Ishikawa (cell line): ENCODE measurements around the gene THSD7A.

Experiments
- CEBPB ChIP-seq: IDR thresholded peaks from 2 replicates; pipeline ENCODE4 v1.6.1; 2012
- CREB1 ChIP-seq: IDR thresholded peaks from 2 replicates; pipeline ENCODE4 v1.6.1; 2012; ENCODE audit warnings: low read depth
- EGR1 ChIP-seq: IDR thresholded peaks from 2 replicates; pipeline ENCODE4 v1.6.1; 2012
- EP300 ChIP-seq: IDR thresholded peaks from 2 replicates; pipeline ENCODE4 v1.6.1; 2012; ENCODE audit warnings: borderline replicate concordance
- FOXM1 ChIP-seq: IDR thresholded peaks from 2 replicates; pipeline ENCODE4 v1.6.1; 2012; ENCODE audit warnings: low read depth, borderline replicate concordance
- MAX ChIP-seq: IDR thresholded peaks from 2 replicates; pipeline ENCODE4 v1.6.1; 2012
- NFIC ChIP-seq: IDR thresholded peaks from 2 replicates; pipeline ENCODE4 v1.6.1; 2012
- RAD21 ChIP-seq: IDR thresholded peaks from 2 replicates; pipeline ENCODE4 v1.6.1; 2012; ENCODE audit warnings: low read depth
- REST ChIP-seq: IDR thresholded peaks from 2 replicates; pipeline ENCODE4 v1.6.1; 2012; ENCODE audit warnings: low read depth, mild to moderate bottlenecking
- TAF1 ChIP-seq: IDR thresholded peaks from 2 replicates; pipeline ENCODE4 v1.6.1; 2012; ENCODE audit warnings: low read depth, mild to moderate bottlenecking
- TCF12 ChIP-seq: IDR thresholded peaks from 2 replicates; pipeline ENCODE4 v1.6.1; 2012; ENCODE audit warnings: low read depth
- TEAD4 ChIP-seq: IDR thresholded peaks from 2 replicates; pipeline ENCODE4 v1.6.1; 2012
- USF1 ChIP-seq: IDR thresholded peaks from 2 replicates; pipeline ENCODE4 v1.6.1; 2012
- YY1 ChIP-seq: IDR thresholded peaks from 2 replicates; pipeline ENCODE4 v1.6.1; 2012; ENCODE audit warnings: low read depth
- ZBTB7A ChIP-seq: IDR thresholded peaks from 2 replicates; pipeline ENCODE4 v1.6.1; 2012; ENCODE audit warnings: low read depth

Gene THSD7A

GRCh38 chr7:11601761-11602160 is 230.2 kb downstream of the THSD7A start:
- no peak for TF ChIP-seq TCF12
- TF ChIP-seq REST, result no peak
- no peak for TF ChIP-seq CREB1
- TF ChIP-seq NFIC, result no peak
- TF ChIP-seq TEAD4, result no peak
- TF ChIP-seq ZBTB7A, result no peak
- TF ChIP-seq YY1, result no peak
- no peak for TF ChIP-seq USF1
- no peak for TF ChIP-seq TAF1
- no peak for TF ChIP-seq RAD21
- no peak for TF ChIP-seq MAX
- no peak for TF ChIP-seq CEBPB
- TF ChIP-seq EGR1, result no peak

- TF ChIP-seq YY1, result no peak
- no peak for TF ChIP-seq TCF12
- TF ChIP-seq NFIC, result no peak
- no peak for TF ChIP-seq RAD21
- no peak for TF ChIP-seq MAX
- TF ChIP-seq CEBPB, result no peak
- no peak for TF ChIP-seq FOXM1
- TF ChIP-seq EP300, result no peak
- TF ChIP-seq REST, result no peak
- TF ChIP-seq USF1, result no peak
- no peak for TF ChIP-seq TEAD4
- TF ChIP-seq ZBTB7A, result no peak
- no peak for TF ChIP-seq TAF1
- TF ChIP-seq EGR1, result no peak
- no peak for TF ChIP-seq CREB1
These were observed 238.7 kb downstream of the THSD7A start for GRCh38 chr7:11593322-11593721.

GRCh38 chr7:11592699-11593098 is 239.3 kb downstream of the THSD7A start:
- TF ChIP-seq FOXM1 (no peak), TEAD4 (no peak), CEBPB (no peak), EGR1 (no peak), EP300 (no peak), TAF1 (no peak), TCF12 (no peak), USF1 (no peak), REST (no peak), YY1 (no peak), RAD21 (no peak)

GRCh38 chr7:11591943-11592342 is 240.1 kb downstream of the THSD7A start:
- TF ChIP-seq YY1, result no peak
- no peak for TF ChIP-seq FOXM1
- TF ChIP-seq NFIC, result no peak
